Duodenal mucosa (tissue), 2 donors: ENCODE results near the gene PBRM1.
A peak's percentile ranks its signal among the peaks of the same experiment; 100 is the strongest.

Experiments
- H3K27ac ChIP-seq: one replicate; pipeline ENCODE4 v1.7.0; 2013; ENCODE audit warnings: low read depth, low read length
- H3K27me3 ChIP-seq, 2 donors: one replicate each; pipeline ENCODE4 v1.7.0; 2013; ENCODE audit warnings: low read length in 2 of 2, control low read depth in 1 of 2; ENCODE audit not compliant: insufficient read depth in 2 of 2, control insufficient read depth in 1 of 2
- H3K36me3 ChIP-seq, 2 donors: one replicate each; pipeline ENCODE4 v1.7.0; 2013; ENCODE audit warnings: low read length in 2 of 2, control low read depth in 1 of 2; ENCODE audit not compliant: insufficient read depth in 2 of 2, control insufficient read depth in 1 of 2
- H3K4me1 ChIP-seq, 2 donors: one replicate each; pipeline ENCODE4 v1.7.0; 2013; ENCODE audit warnings: low read length in 2 of 2, control low read depth in 1 of 2; ENCODE audit not compliant: insufficient read depth in 2 of 2, control insufficient read depth in 1 of 2
- H3K4me3 ChIP-seq, 2 donors: one replicate each; pipeline ENCODE4 v1.7.0; 2013; ENCODE audit warnings: low read length in 2 of 2, low read depth in 1 of 2
- H3K9ac ChIP-seq, 2 donors: one replicate each; pipeline ENCODE4 v1.7.0; 2013; ENCODE audit warnings: low read length in 2 of 2, low read depth in 1 of 2
- H3K9me3 ChIP-seq, 2 donors: one replicate each; pipeline ENCODE4 v1.7.0; 2013; ENCODE audit warnings: low read length in 2 of 2, control low read depth in 1 of 2; ENCODE audit not compliant: control insufficient read depth in 1 of 2

PBRM1 gene

DNA sequence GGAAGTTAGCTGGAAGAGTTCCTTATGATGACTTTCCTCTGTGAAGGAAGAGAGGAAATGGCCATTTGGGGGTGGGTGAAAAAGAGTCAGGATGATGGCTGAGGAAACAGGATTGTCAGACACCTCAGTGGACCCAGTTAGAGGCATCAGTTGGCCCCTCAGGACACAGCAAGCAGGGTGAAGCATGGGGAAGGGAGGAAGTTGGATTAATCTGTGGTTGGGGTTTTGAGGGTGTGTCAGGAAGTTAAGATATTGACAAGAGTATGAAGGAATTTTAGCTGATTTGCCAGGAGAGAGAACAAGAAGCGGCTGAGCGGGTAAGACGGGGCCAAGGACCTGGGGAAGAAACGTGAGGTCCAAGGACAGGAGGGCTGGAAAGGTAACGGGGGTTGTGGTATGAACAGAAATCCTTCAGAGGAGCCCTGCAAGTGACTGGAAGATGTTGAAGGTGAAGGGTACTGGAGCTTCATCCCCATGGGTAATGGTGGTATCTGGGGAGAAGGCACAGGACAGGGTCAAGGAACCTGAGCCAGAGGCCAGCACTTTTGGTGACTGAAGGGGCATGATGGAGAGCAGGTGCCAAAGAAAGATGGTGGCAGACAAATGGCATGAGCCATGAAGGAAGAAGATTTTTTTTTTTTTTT is 146.6 kb downstream of the PBRM1 start:
- no peak overlapping the region for H3K27ac ChIP-seq
- H3K9ac ChIP-seq: no peak overlapping the region
- H3K9me3 ChIP-seq: no peaks in the 10 kb centered on the region
- no peaks in the 10 kb centered on the region for H3K27me3 ChIP-seq
- peaks cover 25 to 31% of the 10 kb centered on the region in 2 donors for H3K4me1 ChIP-seq
- H3K36me3 ChIP-seq: peaks cover 10 to 13% of the 10 kb centered on the region in 2 donors
- H3K4me3 ChIP-seq: no peak overlapping the region

DNA sequence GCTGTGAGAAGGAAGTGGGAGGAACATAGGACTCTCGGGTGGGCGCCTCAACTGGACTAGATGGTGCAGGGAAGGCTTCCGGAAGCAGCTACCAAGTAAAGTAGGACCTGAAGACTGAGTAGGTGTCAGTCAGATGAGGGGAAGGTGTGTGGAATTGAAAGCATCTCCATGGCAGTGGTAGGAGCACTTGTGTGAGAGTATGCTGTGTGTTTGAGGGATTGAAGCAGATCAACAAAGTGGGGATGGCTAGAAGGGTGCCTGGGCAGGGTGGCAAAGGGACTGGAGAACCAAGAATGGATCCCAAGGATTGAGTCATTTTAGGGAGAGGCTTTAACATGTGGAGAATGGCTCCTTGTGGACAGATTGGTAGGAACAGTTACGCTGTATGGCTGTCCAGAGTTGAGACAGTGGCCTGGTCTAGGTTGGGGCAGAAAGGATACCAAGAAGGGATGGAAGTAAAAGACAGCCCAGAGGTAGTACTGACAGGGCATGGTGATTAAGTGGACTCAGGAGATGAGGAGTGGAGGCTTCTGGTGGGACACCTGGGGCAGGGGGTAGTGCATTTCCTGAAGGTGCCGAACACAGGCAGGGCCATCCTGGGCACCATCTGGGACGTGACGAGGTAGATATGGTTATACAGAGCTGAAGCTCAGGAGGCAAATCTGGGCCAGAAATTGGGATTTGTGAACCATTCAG is 147.8 kb downstream of the PBRM1 start:
- Histone ChIP-seq H3K4me3 (peak overlapping the region; percentile 97 to 100), H3K9me3 (no peaks in the 10 kb centered on the region), H3K9ac (peak overlapping the region; percentile 88 to 92), H3K36me3 (peaks cover 10 to 13% of the 10 kb centered on the region in 2 donors), H3K27me3 (no peaks in the 10 kb centered on the region), H3K27ac (no peak overlapping the region), H3K4me1 (peaks cover 25 to 32% of the 10 kb centered on the region in 2 donors)

DNA sequence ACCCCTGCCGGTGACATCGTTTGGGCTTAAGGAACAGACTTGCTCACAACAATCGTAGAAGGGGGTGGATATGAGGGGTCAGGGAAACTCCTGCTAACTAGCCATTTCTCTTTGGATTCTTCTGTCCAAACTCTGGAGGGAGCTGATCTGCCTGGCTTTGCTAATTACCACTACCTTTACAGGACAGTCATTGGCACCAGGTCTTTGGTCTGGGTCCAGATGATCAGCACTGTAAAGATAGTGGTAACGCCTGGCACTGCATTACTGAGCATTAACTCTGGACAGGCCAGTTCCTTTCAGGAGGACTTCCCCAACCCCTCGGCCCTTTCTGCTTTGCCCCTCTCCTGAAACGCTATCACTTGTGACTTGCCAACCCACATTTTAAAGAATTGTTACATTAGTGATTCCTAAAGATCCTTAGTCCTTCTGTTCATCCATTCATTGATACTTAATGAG is 148.5 kb downstream of the PBRM1 start:
- Histone ChIP-seq H3K4me1 (peaks cover 32 to 36% of the 10 kb centered on the region in 2 donors), H3K9me3 (no peaks in the 10 kb centered on the region), H3K36me3 (peaks cover 10 to 13% of the 10 kb centered on the region in 2 donors), H3K27me3 (no peaks in the 10 kb centered on the region), H3K27ac (peak overlapping the region; percentile 72), H3K9ac (peak overlapping the region; percentile 88 to 92), H3K4me3 (peak overlapping the region; percentile 97 to 100)

DNA sequence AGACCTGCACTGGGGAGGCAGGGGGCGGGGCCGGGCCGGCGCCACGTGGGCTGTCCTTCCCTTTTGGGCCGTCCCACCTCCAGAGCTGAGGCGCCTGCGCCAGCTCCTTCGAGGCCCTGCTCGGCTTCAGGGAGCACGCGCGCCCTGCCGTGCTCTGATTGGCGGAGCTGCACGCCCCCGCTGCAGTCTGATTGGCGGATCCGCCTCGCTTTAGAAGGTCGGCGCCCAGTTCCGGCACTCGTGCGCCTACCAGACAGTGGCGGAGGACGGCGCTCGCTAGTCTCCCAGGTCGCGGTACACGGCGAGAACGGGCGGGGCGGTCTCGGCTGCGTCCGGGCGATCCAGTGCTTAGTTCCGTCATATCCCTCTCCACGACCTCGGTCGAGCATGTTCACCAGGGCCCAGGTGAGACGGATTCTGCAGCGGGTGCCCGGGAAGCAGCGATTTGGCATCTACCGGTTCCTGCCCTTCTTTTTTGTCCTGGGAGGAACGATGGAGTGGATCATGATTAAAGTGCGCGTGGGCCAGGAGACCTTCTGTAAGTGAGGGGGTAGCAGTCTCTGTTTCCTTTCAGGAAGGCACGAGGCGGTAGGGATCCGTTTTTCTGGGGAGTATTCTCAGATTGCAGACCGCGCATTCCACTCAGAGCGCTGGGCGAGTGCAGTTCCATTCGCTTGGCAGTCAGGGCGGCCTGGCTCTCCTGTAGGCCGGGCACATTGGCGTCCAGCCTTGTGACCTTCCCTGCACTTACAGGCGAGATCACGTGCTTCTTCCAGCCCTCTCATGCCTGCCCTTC is 149.1 kb downstream of the PBRM1 start, which contains the start of gene UQCC5:
UQCC5 (plus strand) TSS at position 237 of the 796 bp plus-strand sequence; CDS start at position 388, 151 bp downstream.
- H3K9me3 ChIP-seq: no peaks in the 10 kb centered on the region
- no peaks in the 10 kb centered on the region for H3K27me3 ChIP-seq
- H3K36me3 ChIP-seq: peaks cover 10 to 12% of the 10 kb centered on the region in 2 donors
- H3K4me3 ChIP-seq: peak within 1 kb of the TSS; percentile 97 to 100
- peak within 1 kb of the TSS; percentile 88 to 92 for H3K9ac ChIP-seq
- H3K27ac ChIP-seq: peak within 1 kb of the TSS; percentile 72
- H3K4me1 ChIP-seq: peaks cover 36 to 37% of the 10 kb centered on the region in 2 donors

DNA sequence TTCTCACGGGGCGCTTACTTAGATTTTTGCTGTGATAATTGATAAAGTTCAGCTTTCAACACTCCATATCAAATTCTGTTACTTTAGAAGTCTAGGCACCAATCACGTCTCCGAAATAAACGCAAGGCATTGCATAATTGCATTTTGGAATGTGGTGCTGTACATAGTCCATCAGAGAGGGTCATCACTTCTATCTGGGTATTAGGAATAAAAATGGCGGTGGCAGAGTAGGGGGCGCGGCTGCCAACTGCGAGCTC is 149.7 kb downstream of the PBRM1 start:
- H3K4me3 ChIP-seq: peak overlapping the region; percentile 59 to 62
- no peak overlapping the region for H3K9ac ChIP-seq
- H3K27ac ChIP-seq: no peak overlapping the region
- H3K36me3 ChIP-seq: peaks cover 7 to 10% of the 10 kb centered on the region in 2 donors
- H3K9me3 ChIP-seq: no peaks in the 10 kb centered on the region
- no peaks in the 10 kb centered on the region for H3K27me3 ChIP-seq
- H3K4me1 ChIP-seq: peaks cover 36 to 37% of the 10 kb centered on the region in 2 donors

DNA sequence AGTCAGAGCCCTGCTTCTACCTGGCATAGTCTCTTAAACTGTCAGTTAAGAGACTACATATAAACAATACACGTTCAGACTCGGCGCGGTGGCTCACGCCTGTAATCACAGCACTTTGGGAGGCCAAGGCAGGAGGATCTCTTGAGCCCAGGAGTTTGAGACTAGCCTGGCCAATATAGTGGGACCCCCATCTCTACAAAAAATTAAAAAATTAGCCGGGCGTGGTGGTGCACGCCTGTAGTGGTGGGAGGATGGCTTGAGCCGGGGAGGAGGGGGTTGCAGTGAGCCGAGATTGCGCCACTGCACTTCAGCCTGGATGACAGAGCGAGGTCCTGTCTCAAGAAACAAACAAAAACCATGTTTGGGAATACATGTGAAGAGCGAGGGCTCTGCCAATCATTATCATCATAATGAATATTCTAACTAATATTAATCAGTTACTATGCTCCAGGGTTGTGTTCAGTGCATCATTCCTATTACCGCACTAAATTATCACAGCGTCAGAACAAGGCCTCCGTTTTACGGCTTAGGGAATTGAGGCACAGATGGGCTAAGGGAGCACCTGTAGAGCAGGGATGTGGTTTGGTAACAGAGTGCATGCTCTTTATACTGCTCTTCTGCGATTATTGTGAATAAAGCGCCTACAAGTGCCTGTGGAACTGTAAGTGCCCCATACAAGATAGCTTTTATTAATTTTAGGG is 150.2 kb downstream of the PBRM1 start:
- Histone ChIP-seq H3K4me3 (peak overlapping the region; percentile 59 to 62), H3K27ac (no peak overlapping the region), H3K9ac (no peak overlapping the region), H3K9me3 (no peaks in the 10 kb centered on the region), H3K4me1 (peaks cover 36 to 37% of the 10 kb centered on the region in 2 donors), H3K36me3 (peaks cover 3 to 5% of the 10 kb centered on the region in 2 donors), H3K27me3 (no peaks in the 10 kb centered on the region)

DNA sequence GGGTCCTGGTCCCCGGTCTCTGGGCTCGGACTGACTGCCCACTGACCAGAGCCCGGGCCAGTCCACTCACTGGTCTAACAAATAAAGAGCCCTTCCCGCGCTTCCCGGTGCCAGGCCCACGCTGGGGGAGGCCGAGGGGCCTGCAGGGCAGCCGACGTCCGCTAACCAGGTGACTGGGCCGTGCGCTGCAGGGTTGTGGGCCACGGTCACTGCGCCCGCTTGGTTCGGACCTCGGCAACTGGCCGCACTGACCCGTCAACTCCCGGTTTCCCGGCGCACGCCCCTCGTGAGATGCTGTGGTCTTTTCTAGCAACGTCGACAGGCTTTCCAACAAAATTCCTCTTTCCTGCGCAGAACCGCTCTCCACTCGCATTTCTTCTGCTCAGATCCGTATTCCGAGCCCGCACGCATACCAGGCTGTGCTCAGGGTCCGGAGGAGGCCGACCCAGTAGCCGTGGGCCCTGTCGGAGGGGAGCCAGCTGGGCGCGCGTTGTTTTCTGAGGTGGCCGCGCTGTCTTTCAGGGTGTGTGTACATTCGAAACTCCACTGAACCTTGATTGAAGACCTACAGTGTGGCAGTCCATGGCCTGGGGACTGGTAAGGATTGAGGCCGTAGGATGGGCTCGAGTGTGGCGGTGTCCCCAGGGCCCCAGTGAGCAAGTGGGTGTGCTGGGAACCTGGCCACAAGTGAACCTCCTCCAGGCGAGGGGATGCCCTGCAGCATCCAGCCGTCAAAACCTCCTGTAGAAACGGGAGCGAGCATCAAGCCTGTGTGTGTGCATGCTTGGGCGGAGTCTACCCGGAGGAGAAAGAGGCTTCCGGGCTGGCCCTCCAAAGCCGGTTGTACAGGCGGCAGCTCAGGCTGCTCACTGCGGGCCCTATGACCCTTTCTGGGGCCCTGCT is 151.2 kb downstream of the PBRM1 start:
- Histone ChIP-seq H3K9ac (peak overlapping the region in 1 of 2 donors; percentile 32), H3K9me3 (no peaks in the 10 kb centered on the region), H3K4me3 (peak overlapping the region; percentile 40 to 50), H3K27me3 (no peaks in the 10 kb centered on the region), H3K36me3 (no peaks in the 10 kb centered on the region), H3K27ac (no peak overlapping the region), H3K4me1 (peaks cover 36 to 37% of the 10 kb centered on the region in 2 donors)

DNA sequence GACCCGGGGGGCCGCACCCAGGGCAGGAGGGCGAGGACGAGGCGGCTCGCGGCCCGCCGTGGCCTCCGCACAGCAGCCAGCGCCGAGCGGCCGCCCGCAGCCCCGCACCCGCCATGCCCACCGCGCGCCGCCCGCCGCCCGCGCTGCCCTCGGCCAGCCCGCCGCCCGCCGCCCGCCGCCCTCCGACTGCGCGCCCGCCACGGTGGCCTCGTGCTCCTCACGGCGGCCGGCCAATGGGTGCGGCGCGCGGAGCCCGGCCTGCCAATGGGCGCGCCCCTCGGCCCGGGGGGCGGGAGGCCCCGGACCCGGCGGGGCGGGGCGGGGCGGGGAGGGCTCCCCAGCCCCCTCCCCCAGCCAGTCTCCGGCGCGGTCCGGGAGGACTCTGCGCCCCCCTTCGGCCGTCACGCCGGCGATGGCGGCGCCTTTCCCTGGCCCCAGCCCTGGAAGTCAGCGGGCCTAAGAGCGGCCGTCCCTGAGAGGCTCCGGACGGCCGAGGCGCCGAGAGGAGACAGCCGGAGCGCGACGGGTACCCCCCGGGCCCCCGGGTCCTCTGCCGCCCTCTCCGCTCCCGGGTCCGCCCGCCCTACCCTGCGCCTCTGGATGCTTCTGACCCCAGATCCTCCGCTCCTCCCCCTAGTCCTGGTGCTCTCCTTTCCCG is 152.0 kb downstream of the PBRM1 start, which contains the start of gene NT5DC2:
NT5DC2 (minus strand) TSS at position 235 of the 658 bp plus-strand sequence; CDS start at position 115, 120 bp downstream.
- no peaks in the 10 kb centered on the region for H3K9me3 ChIP-seq
- no peaks in the 10 kb centered on the region for H3K27me3 ChIP-seq
- no peak within 1 kb of the TSS for H3K27ac ChIP-seq
- H3K9ac ChIP-seq: peak within 1 kb of the TSS in 1 of 2 donors; percentile 47
- peak within 1 kb of the TSS; percentile 61 to 68 for H3K4me3 ChIP-seq
- no peaks in the 10 kb centered on the region for H3K36me3 ChIP-seq
- H3K4me1 ChIP-seq: peaks cover 29 to 32% of the 10 kb centered on the region in 2 donors
